Gastrocnemius medialis (tissue), 4 donors: ENCODE measurements around the gene HOMER2. TPM values are rescaled to one million over a fixed set of nuclear protein-coding genes. Genes with fewer than 3 reads are reported as not detected.
A peak's percentile ranks its signal among the peaks of the same experiment; 100 is the strongest.

Source experiments
- ATAC-seq, 2 donors: fragments of 150-250 bp; one replicate each; pipeline ENCODE4 v1.9.1; 2016
- DNase-seq, 2 donors: peaks; one replicate each; pipeline ENCODE4 v3.0.0-alpha.2; 2019
- H3K27ac ChIP-seq, 4 donors: fragments of 200-600 bp; sonication (generic); 1 replicate in 1 of 4; 2 replicates in 3 of 4; pipeline ENCODE4 v1.5.1; 2016 to 2018; ENCODE audit warnings: mild to moderate bottlenecking in 2 of 4, moderate library complexity in 1 of 4
- H3K27me3 ChIP-seq, 3 donors: fragments of 200-600 bp; sonication (generic) in 2 of 3; 1 replicate in 1 of 3; 2 replicates in 2 of 3; pipeline versions ENCODE4 v1.5.1 to v1.6.0; 2016 to 2019; ENCODE audit warnings: mild to moderate bottlenecking in 1 of 3, moderate library complexity in 1 of 3
- H3K36me3 ChIP-seq, 2 donors: fragments of 200-600 bp; sonication (generic) in 1 of 2; one replicate each; pipeline ENCODE4 v1.5.1; 2017 to 2018
- H3K4me1 ChIP-seq, 2 donors: fragments of 200-600 bp; sonication (generic) in 1 of 2; one replicate each; pipeline ENCODE4 v1.5.1; 2016 to 2017; ENCODE audit warnings: mild to moderate bottlenecking in 2 of 2
- H3K4me3 ChIP-seq, 4 donors: fragments of 200-600 bp; sonication (generic) in 3 of 4; 1 replicate in 1 of 4; 2 replicates in 3 of 4; pipeline ENCODE4 v1.5.1; 2016 to 2019; ENCODE audit warnings: mild to moderate bottlenecking in 2 of 4
- H3K9me3 ChIP-seq, 3 donors: fragments of 200-600 bp; sonication (generic) in 2 of 3; 1 replicate in 1 of 3; 2 replicates in 2 of 3; pipeline ENCODE4 v1.5.1; 2016 to 2019
- CTCF ChIP-seq, 5 experiments: fragments of 450-650 bp in 3 of 5; fragments of 200-600 bp in 2 of 5; sonication (generic) in 2 of 5; IDR thresholded peaks in 4 of 5; conservative IDR thresholded peaks in 1 of 5; 1 replicate in 4 of 5; 2 replicates in 1 of 5; pipeline ENCODE4 v1.5.1; 2016 to 2019; ENCODE audit warnings: antibody characterized with exemption in 5 of 5, mild to moderate bottlenecking in 3 of 5, moderate library complexity in 3 of 5
- POLR2A ChIP-seq, 2 donors: fragments of 450-650 bp; IDR thresholded peaks; one replicate each; pipeline ENCODE4 v1.6.1; 2017; ENCODE audit warnings: antibody characterized with exemption in 2 of 2, mild to moderate bottlenecking in 2 of 2, moderate library complexity in 2 of 2
- in situ Hi-C, 4 donors: fragments of 200-750 bp; cut with MboI; loops; one replicate each; pipeline versions ENCODE4 v1.15.0 to v1.8.0; 2017; ENCODE audit warnings: low sequenced_read_pairs in 4 of 4
- intact Hi-C: fragments of 100-400 bp; cut with DNase I; formaldehyde crosslinking; loops from one replicate; pipeline ENCODE4 v1.15.1; 2023; ENCODE audit warnings: low total_unique reads
- total RNA-seq, 4 donors: library from RNA; depleted of rRNA; stranded (reverse); fragments of >200 nt; gene quantifications; one replicate each; pipeline versions ENCODE4 v1.1.0 to v1.2.3, GENCODE V29; 2016

The HOMER2 gene
- total RNA-seq, 4 donors from 2014 or later, result 51.6 to 132 (median 94.5) TPM

DNA sequence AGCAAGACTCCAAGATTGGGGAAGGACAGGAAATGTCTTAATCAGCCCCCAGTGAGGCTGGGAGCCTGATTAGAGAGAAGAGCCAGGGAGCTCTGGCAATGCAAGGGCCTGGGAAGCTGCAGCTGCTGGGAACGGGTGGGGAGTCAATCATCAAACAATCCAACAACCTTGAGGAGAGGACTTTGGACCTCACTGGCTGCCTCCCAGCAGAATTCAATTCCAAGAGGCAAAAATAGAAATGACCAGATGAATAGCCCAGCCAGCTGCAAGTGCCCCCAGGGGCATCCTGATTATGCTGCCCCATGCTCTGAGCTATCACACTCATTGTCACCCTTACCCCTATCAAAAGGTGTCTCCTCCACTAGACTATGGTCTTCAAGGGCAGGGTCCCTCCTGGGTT lies 6.1 kb upstream of the HOMER2 start:
- TF ChIP-seq POLR2A (IDR thresholded peaks at IDR 0.05) (no peak), CTCF (IDR thresholded peaks at IDR 0.05 in 4 of 5, conservative IDR thresholded peaks at IDR 0.05 in 1 of 5) (no peak)
- H3K9me3 ChIP-seq, result no peaks in the 10 kb centered on the region
- peaks cover 19 to 28% of the 10 kb centered on the region in 2 donors for H3K4me1 ChIP-seq
- H3K4me3 ChIP-seq, result no peak overlapping the region
- DNase-seq, result peak in 1 of 2 donors; percentile 45
- H3K36me3 ChIP-seq, result no peaks in the 10 kb centered on the region
- H3K27ac ChIP-seq, result peak overlapping the region; percentile 45 to 77 (median 69)
- ATAC-seq, result peak in 1 of 2 donors; percentile 63
- intact Hi-C loops (no loop called here), in situ Hi-C loops (no loop called here)
- H3K27me3 ChIP-seq, result no peaks in the 10 kb centered on the region

GRCh38 chr15:82951472-82952157 lies 905 bp downstream of the HOMER2 start:
- intact Hi-C loops, result loop anchor here (5.0 kb wide), 1 partner anchor 184 kb away; no protein-coding TSS in a partner anchor
- peak overlapping the region; percentile 62 to 75 (median 63) for H3K4me3 ChIP-seq
- H3K4me1 ChIP-seq, result peaks cover 12 to 44% of the 10 kb centered on the region in 2 donors
- peak overlapping the region; percentile 91 to 95 (median 92) for H3K27ac ChIP-seq
- TF ChIP-seq CTCF (IDR thresholded peaks at IDR 0.05 in 4 of 5, conservative IDR thresholded peaks at IDR 0.05 in 1 of 5) (no peak), POLR2A (IDR thresholded peaks at IDR 0.05) (peak; percentile 52 to 57)
- in situ Hi-C loops, result no loop called here
- no peaks in the 10 kb centered on the region for H3K36me3 ChIP-seq
- DNase-seq (no peak), ATAC-seq (peak; percentile 72 to 80)
- H3K9me3 ChIP-seq, result no peaks in the 10 kb centered on the region
- H3K27me3 ChIP-seq, result no peaks in the 10 kb centered on the region

GRCh38 chr15:82950746-82951370 lies 1.7 kb downstream of the HOMER2 start:
- Histone ChIP-seq H3K27ac (peak overlapping the region; percentile 91 to 95 (median 92)), H3K4me1 (peaks cover 12 to 52% of the 10 kb centered on the region in 2 donors), H3K36me3 (no peaks in the 10 kb centered on the region), H3K9me3 (no peaks in the 10 kb centered on the region), H3K27me3 (no peaks in the 10 kb centered on the region), H3K4me3 (peak overlapping the region; percentile 62 to 75 (median 63))
- ATAC-seq (no peak), DNase-seq (no peak)
- in situ Hi-C loops, result no loop called here
- intact Hi-C loops, result loop anchor here (5.0 kb wide), 1 partner anchor 184 kb away; no protein-coding TSS in a partner anchor
- TF ChIP-seq CTCF (IDR thresholded peaks at IDR 0.05 in 4 of 5, conservative IDR thresholded peaks at IDR 0.05 in 1 of 5) (no peak), POLR2A (IDR thresholded peaks at IDR 0.05) (no peak)

DNA sequence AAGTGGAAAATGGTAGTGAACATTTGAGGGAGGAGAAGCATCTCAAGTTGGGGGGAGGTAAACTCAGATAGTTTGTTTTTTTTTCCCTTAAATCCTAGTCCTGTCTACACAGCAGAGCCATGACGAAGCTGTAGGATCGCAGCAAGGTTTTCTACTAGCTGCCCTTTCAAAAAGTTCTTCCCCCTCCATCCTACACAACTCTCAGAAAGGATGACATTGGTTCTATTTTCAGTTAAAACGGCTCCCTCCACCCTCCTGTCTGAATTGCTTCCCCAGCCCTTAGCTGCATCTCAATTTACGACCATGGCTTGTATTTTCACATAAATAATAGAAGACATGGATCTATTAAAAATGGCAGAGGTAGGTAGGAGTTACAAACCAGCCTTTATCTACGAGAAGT lies 2.2 kb downstream of the HOMER2 start:
- TF ChIP-seq CTCF (IDR thresholded peaks at IDR 0.05 in 4 of 5, conservative IDR thresholded peaks at IDR 0.05 in 1 of 5), result no peak
- no peak for TF ChIP-seq POLR2A (IDR thresholded peaks at IDR 0.05)
- Histone ChIP-seq H3K9me3 (no peaks in the 10 kb centered on the region), H3K4me3 (peak overlapping the region in 2 of 4 donors; percentile 62 to 75), H3K36me3 (no peaks in the 10 kb centered on the region), H3K27me3 (no peaks in the 10 kb centered on the region), H3K27ac (peak overlapping the region; percentile 91 to 95 (median 92)), H3K4me1 (peaks cover 15 to 52% of the 10 kb centered on the region in 2 donors)
- no peak for ATAC-seq
- DNase-seq, result no peak
- intact Hi-C loops (loop anchor here (5.0 kb wide), 1 partner anchor 183 kb away; no protein-coding TSS in a partner anchor), in situ Hi-C loops (no loop called here)
